Colonic mucosa (tissue), 4 donors: ENCODE results near the gene MS4A10. TPM values are rescaled to one million over a fixed set of nuclear protein-coding genes. Genes with fewer than 3 reads are reported as not detected.

ENCODE experiments used
- DNase-seq: peaks from one replicate; pipeline ENCODE4 v3.0.0-alpha.2; 2020
- H3K27ac ChIP-seq: fragments of 200-600 bp; one replicate; pipeline ENCODE4 v1.8.0; 2021
- H3K27me3 ChIP-seq: fragments of 200-600 bp; one replicate; pipeline ENCODE4 v1.8.0; 2021
- H3K36me3 ChIP-seq: fragments of 200-600 bp; one replicate; pipeline ENCODE4 v1.8.0; 2021
- H3K4me1 ChIP-seq: fragments of 200-600 bp; one replicate; pipeline ENCODE4 v1.8.0; 2021; ENCODE audit warnings: mild to moderate bottlenecking
- H3K4me3 ChIP-seq: fragments of 200-600 bp; one replicate; pipeline ENCODE4 v1.8.0; 2021
- H3K9ac ChIP-seq, 2 donors: one replicate each; pipeline ENCODE4 v1.7.0; 2013; ENCODE audit warnings: control low read depth in 2 of 2, low read depth in 2 of 2, low read length in 2 of 2
- H3K9me3 ChIP-seq: fragments of 200-600 bp; one replicate; pipeline ENCODE4 v1.8.0; 2021
- intact Hi-C: fragments of 100-400 bp; cut with DNase I; formaldehyde crosslinking; loops from one replicate; pipeline ENCODE4 v1.14.1; 2022
- total RNA-seq, 2 donors: library from RNA; stranded (reverse); fragmentation: NEBNext Ultra II Directional in 1 of 2; extraction: Animal tissue kit (Norgen Biotek cat#: 25700) in 1 of 2; gene quantifications; one replicate each; pipeline ENCODE4 v1.2.1, GENCODE V29; 2021
- TF ChIP-seq, protein P1 (sequence below): fragments of 200-600 bp; IDR thresholded peaks from one replicate; pipeline ENCODE4 v1.8.0; 2022; ENCODE audit warnings: antibody characterized with exemption, mild to moderate bottlenecking
- donor health status: healthy.
- donor health status: DM: no; HTN: no; CAD: no.
- donor health status: DM: no; HTN: no; CAD: no.

The MS4A10 gene
- total RNA-seq, 2 donors from 2014 or later: 0.10 to 0.66 TPM

DNA sequence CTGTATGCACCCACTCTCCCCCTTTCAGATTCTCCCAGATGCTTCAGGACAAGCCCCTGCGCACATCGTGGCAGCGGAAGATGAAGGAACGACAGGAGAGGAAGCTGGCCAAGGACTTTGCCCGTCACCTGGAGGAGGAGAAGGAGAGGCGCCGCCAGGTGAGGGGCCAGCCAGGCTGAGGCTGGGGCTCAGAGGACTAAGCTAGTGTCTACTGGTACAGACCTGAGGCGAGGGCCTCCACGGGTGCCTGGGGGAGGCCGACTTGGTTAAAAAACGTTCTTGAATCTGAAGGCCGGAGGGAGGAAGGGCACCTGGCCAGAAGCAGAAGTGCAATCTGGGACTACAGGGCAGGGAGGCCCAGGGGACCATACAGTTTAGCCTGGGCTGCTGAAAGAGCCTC, 62.8 kb downstream of the MS4A10 start:
- Histone ChIP-seq H3K4me1 (peaks cover 6% of the 10 kb centered on the region), H3K27ac (no peak overlapping the region), H3K27me3 (no peaks in the 10 kb centered on the region), H3K4me3 (no peak overlapping the region), H3K9me3 (no peaks in the 10 kb centered on the region), H3K9ac (no peak overlapping the region), H3K36me3 (no peaks in the 10 kb centered on the region)
- no peak for DNase-seq
- TF ChIP-seq, protein P1, sequence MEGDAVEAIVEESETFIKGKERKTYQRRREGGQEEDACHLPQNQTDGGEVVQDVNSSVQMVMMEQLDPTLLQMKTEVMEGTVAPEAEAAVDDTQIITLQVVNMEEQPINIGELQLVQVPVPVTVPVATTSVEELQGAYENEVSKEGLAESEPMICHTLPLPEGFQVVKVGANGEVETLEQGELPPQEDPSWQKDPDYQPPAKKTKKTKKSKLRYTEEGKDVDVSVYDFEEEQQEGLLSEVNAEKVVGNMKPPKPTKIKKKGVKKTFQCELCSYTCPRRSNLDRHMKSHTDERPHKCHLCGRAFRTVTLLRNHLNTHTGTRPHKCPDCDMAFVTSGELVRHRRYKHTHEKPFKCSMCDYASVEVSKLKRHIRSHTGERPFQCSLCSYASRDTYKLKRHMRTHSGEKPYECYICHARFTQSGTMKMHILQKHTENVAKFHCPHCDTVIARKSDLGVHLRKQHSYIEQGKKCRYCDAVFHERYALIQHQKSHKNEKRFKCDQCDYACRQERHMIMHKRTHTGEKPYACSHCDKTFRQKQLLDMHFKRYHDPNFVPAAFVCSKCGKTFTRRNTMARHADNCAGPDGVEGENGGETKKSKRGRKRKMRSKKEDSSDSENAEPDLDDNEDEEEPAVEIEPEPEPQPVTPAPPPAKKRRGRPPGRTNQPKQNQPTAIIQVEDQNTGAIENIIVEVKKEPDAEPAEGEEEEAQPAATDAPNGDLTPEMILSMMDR: no peak
- intact Hi-C loops: no loop called here

- no peaks in the 10 kb centered on the region for H3K36me3 ChIP-seq
Measured at GRCh38 chr11:60848714-60849151, 63.6 kb downstream of the MS4A10 start.

DNA sequence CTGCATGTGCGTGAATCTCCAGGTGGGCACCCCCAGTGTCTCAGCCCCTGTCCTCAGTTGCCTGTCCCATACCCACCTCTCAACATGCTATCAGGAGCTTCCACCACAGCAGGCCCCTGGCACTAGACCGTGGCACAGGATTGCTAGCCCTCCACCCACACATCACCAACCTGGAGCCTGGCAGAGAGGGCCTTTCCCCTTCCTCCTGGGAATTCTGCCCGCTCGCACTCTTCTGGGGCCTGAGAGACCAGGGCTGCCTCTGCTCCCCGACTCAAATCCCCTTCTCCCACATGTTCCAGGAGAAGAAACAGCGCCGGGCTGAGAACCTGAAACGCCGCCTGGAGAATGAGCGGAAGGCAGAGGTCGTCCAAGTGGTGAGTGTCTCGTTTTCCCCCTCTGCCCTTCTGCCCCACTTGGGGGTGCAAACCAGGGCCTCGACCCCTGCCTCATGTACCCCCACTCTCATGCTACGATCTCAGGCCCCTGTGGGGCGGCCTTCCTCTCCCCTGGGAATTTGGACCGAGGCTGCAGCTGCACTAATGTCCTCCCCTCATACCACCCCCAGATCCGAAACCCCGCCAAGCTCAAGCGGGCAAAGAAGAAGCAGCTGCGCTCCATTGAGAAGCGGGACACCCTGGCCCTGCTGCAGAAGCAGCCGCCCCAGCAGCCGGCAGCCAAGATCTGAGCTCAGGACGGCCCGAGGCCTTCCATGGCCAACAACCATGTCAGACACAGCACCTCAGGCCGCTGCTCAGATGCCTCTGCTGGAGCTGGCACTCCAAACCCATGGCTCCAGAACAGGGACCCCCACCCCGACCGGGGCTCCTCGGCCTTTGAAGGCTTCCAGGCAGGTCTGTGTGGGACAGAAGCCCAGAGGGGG, 64.7 kb downstream of the MS4A10 start:
- Histone ChIP-seq H3K36me3 (no peaks in the 10 kb centered on the region), H3K9ac (peak overlapping the region in 1 of 2 donors; percentile 23), H3K4me1 (peaks cover 4% of the 10 kb centered on the region), H3K27ac (no peak overlapping the region), H3K4me3 (no peak overlapping the region), H3K27me3 (no peaks in the 10 kb centered on the region), H3K9me3 (no peaks in the 10 kb centered on the region)
- intact Hi-C loops: no loop called here
- TF ChIP-seq, protein P1: no peak
- no peak for DNase-seq

More at GRCh38 chr11:60848714-60849151, 63.6 kb downstream of the MS4A10 start:
- Histone ChIP-seq H3K27me3 (no peaks in the 10 kb centered on the region), H3K9me3 (no peaks in the 10 kb centered on the region), H3K4me1 (peaks cover 10% of the 10 kb centered on the region), H3K9ac (no peak overlapping the region), H3K27ac (no peak overlapping the region), H3K4me3 (no peak overlapping the region)
- TF ChIP-seq, protein P1: no peak
- DNase-seq: no peak
- intact Hi-C loops: no loop called here

Other genes starting within 250 kb of the MS4A10 start
- 10 to 100 TPM in 1 of 2 donors, 1 to 10 TPM in 1; 6.3 to 24.0 TPM for gene MS4A8, start 85.7 kb upstream of the MS4A10 start, total RNA-seq
- not detected for gene MS4A18, start 60.6 kb upstream of the MS4A10 start, total RNA-seq
- under 1 TPM in 1 of 2 donors, not detected in 1; 0.13 TPM for gene MS4A15, start 28.5 kb upstream of the MS4A10 start, total RNA-seq
- 10 to 100 TPM; 10.9 to 32.1 TPM for gene CCDC86, start 56.8 kb downstream of the MS4A10 start, total RNA-seq
- gene PTGDR2, start 70.6 kb downstream of the MS4A10 start, total RNA-seq: 1 to 10 TPM; 3.7 to 4.7 TPM
- under 1 TPM in 1 of 2 donors, not detected in 1; 0.35 TPM for gene ZP1, start 82.2 kb downstream of the MS4A10 start, total RNA-seq
- gene PRPF19, start 121.3 kb downstream of the MS4A10 start, total RNA-seq: 100 to 1,000 TPM in 1 of 2 donors, 10 to 100 TPM in 1; 59.3 to 172 TPM
- gene TMEM109, start 128.8 kb downstream of the MS4A10 start, total RNA-seq: 10 to 100 TPM; 35.0 to 53.4 TPM
- gene TMEM132A, start 139.1 kb downstream of the MS4A10 start, total RNA-seq: 10 to 100 TPM; 12.3 to 20.7 TPM
- 10 to 100 TPM in 1 of 2 donors, 1 to 10 TPM in 1; 6.6 to 14.4 TPM for gene SLC15A3, start 166.8 kb downstream of the MS4A10 start, total RNA-seq
- 1 to 10 TPM; 3.0 to 3.8 TPM for gene CD6, start 186.3 kb downstream of the MS4A10 start, total RNA-seq